Endodermal cell (in vitro differentiated cells): Measurements from ENCODE around the gene CMSS1. TPM values are rescaled to one million over a fixed set of nuclear protein-coding genes. Genes with fewer than 3 reads are reported as not detected.

Experiments
- DNase-seq: peaks from one replicate; pipeline ENCODE4 v3.0.0-alpha.2; 2017
- H3K27ac ChIP-seq: 2 replicates; pipeline ENCODE4 v1.5.1; 2013; ENCODE audit warnings: mild to moderate bottlenecking, low read depth, low read length, moderate library complexity
- H3K27me3 ChIP-seq: 2 replicates; pipeline ENCODE4 v1.6.1; 2013; ENCODE audit warnings: mild to moderate bottlenecking, low read length, moderate library complexity; ENCODE audit not compliant: insufficient read depth, control insufficient read depth, poor library complexity, severe bottlenecking
- H3K36me3 ChIP-seq: 2 replicates; pipeline ENCODE4 v1.7.0; 2013; ENCODE audit warnings: mild to moderate bottlenecking, low read length, moderate library complexity; ENCODE audit not compliant: control insufficient read depth, insufficient read depth
- H3K4me1 ChIP-seq: one replicate; pipeline ENCODE4 v1.7.0; 2013; ENCODE audit warnings: low read length; ENCODE audit not compliant: control insufficient read depth, insufficient read depth
- H3K4me3 ChIP-seq: 2 replicates; pipeline ENCODE4 v1.5.1; 2013; ENCODE audit warnings: mild to moderate bottlenecking, low read length, moderate library complexity
- H3K9ac ChIP-seq: 2 replicates; pipeline ENCODE4 v1.6.1; 2013; ENCODE audit warnings: mild to moderate bottlenecking, low read length, moderate library complexity; ENCODE audit not compliant: poor library complexity, severe bottlenecking; ENCODE audit errors: extremely low read depth
- H3K9me3 ChIP-seq: 2 replicates; pipeline ENCODE4 v1.6.1; 2013; ENCODE audit warnings: mild to moderate bottlenecking, low read length, moderate library complexity; ENCODE audit not compliant: control insufficient read depth
- H3K27ac Mint-ChIP-seq: 2 replicates; pipeline ENCODE4 v1.8.0; 2020; ENCODE audit warnings: mixed read lengths
- H3K27me3 Mint-ChIP-seq: 2 replicates; pipeline ENCODE4 v1.8.0; 2021; ENCODE audit warnings: mild to moderate bottlenecking, mixed read lengths; ENCODE audit not compliant: insufficient read depth
- H3K36me3 Mint-ChIP-seq: 2 replicates; pipeline ENCODE4 v1.8.0; 2020; ENCODE audit warnings: low read depth, mixed read lengths
- H3K4me1 Mint-ChIP-seq: 2 replicates; pipeline ENCODE4 v1.8.0; 2020; ENCODE audit warnings: mixed read lengths
- H3K4me3 Mint-ChIP-seq: 2 replicates; pipeline ENCODE4 v1.8.0; 2020; ENCODE audit warnings: mild to moderate bottlenecking, moderate library complexity, mixed read lengths
- H3K9me3 Mint-ChIP-seq: 2 replicates; pipeline ENCODE4 v1.8.0; 2020; ENCODE audit warnings: mild to moderate bottlenecking, mixed read lengths
- CTCF ChIP-seq: fragments of 200-600 bp; sonication (generic); conservative IDR thresholded peaks from 2 replicates; pipeline ENCODE4 v1.5.0; 2021; ENCODE audit warnings: antibody characterized with exemption, mild to moderate bottlenecking
- WGBS, 2 experiments: methylation state at CpG; one replicate each; pipeline versions ENCODE4 v1.1.5 to v1.1.7; 2013; ENCODE audit warnings: missing lambda C conversion rate in 2 of 2, mixed read lengths in 1 of 2; ENCODE audit not compliant: insufficient coverage in 1 of 2, insufficient read length in 1 of 2; 5-methylcytosine and 5-hydroxymethylcytosine counted together
- total RNA-seq, 2 donors: library from RNA; stranded (reverse); fragmentation: NEBNext Ultra II Directional in 1 of 2; extraction: Animal tissue kit (Norgen Biotek cat#: 25700) in 1 of 2; gene quantifications; 2 replicates in 1 of 2; 3 replicates in 1 of 2; pipeline ENCODE4 v1.2.1, GENCODE V29; 2021

The CMSS1 gene
- total RNA-seq, 2 donors from 2014 or later, result 48.5 to 50.8 TPM

- Mint-ChIP-seq H3K27me3 (no peaks in the 10 kb centered on the region), H3K9me3 (no peaks in the 10 kb centered on the region), H3K4me1 (peaks cover 9% of the 10 kb centered on the region), H3K27ac (no peak overlapping the region), H3K36me3 (no peaks in the 10 kb centered on the region), H3K4me3 (no peak overlapping the region)
- Histone ChIP-seq H3K27me3 (no peaks in the 10 kb centered on the region), H3K36me3 (no peaks in the 10 kb centered on the region), H3K9me3 (no peaks in the 10 kb centered on the region), H3K4me3 (no peak overlapping the region), H3K4me1 (no peaks in the 10 kb centered on the region), H3K27ac (no peak overlapping the region), H3K9ac (no peak overlapping the region)
- WGBS, 2 experiments, result 93% methylated on average over 4 of the region's 4 CpGs; no CpG with 5 or more reads in 1 of the 2 experiments
- no peak for TF ChIP-seq CTCF
- DNase-seq, result no peak
Measured at GRCh38 chr3:99957151-99957796, 139.6 kb downstream of the CMSS1 start.

GRCh38 chr3:99958222-99958912, 140.7 kb downstream of the CMSS1 start:
- H3K4me1 ChIP-seq, result no peaks in the 10 kb centered on the region
- 93 to 94% methylated on average over 2 to 3 of the region's 3 CpGs for WGBS, 2 experiments
- no peaks in the 10 kb centered on the region for H3K36me3 ChIP-seq
- TF ChIP-seq CTCF, result no peak
- no peaks in the 10 kb centered on the region for H3K9me3 Mint-ChIP-seq
- H3K27me3 ChIP-seq, result no peaks in the 10 kb centered on the region
- no peak overlapping the region for H3K9ac ChIP-seq
- H3K4me3 Mint-ChIP-seq, result no peak overlapping the region
- no peaks in the 10 kb centered on the region for H3K36me3 Mint-ChIP-seq
- H3K27ac ChIP-seq, result no peak overlapping the region
- peaks cover 9% of the 10 kb centered on the region for H3K4me1 Mint-ChIP-seq
- H3K27me3 Mint-ChIP-seq, result no peaks in the 10 kb centered on the region
- H3K9me3 ChIP-seq, result no peaks in the 10 kb centered on the region
- no peak for DNase-seq
- H3K4me3 ChIP-seq, result no peak overlapping the region
- no peak overlapping the region for H3K27ac Mint-ChIP-seq

- no peaks in the 10 kb centered on the region for H3K4me1 ChIP-seq
- H3K36me3 ChIP-seq, result no peaks in the 10 kb centered on the region
- DNase-seq, result no peak
- Mint-ChIP-seq H3K4me3 (no peak overlapping the region), H3K27me3 (no peaks in the 10 kb centered on the region), H3K4me1 (peaks cover 8% of the 10 kb centered on the region), H3K36me3 (no peaks in the 10 kb centered on the region), H3K9me3 (no peaks in the 10 kb centered on the region), H3K27ac (no peak overlapping the region)
- no peak overlapping the region for H3K9ac ChIP-seq
- TF ChIP-seq CTCF, result no peak
- H3K27ac ChIP-seq, result no peak overlapping the region
- H3K9me3 ChIP-seq, result no peaks in the 10 kb centered on the region
- WGBS, 2 experiments, result 50 to 75% methylated on average over 2 to 5 of the region's 5 CpGs
- H3K27me3 ChIP-seq, result no peaks in the 10 kb centered on the region
- H3K4me3 ChIP-seq, result no peak overlapping the region
Measured at GRCh38 chr3:99960123-99960878, 142.6 kb downstream of the CMSS1 start.
